DOHH2 (cell line): ENCODE measurements around the gene ZRANB2.

Experiments used
- H3F3A ChIP-seq: fragments of 200-600 bp; sonication (generic), shearing (Covaris generic); 2 replicates; pipeline ENCODE4 v1.6.0; 2016; ENCODE audit warnings: antibody characterized with exemption, mild to moderate bottlenecking; ENCODE audit not compliant: control insufficient read depth, insufficient read depth
- H3K27ac ChIP-seq: fragments of 200-600 bp; sonication (generic); 2 replicates; pipeline ENCODE4 v1.5.1; 2014; ENCODE audit warnings: low read depth, mild to moderate bottlenecking, low read length, moderate library complexity
- H3K27me3 ChIP-seq: fragments of 200-600 bp; sonication (generic); 2 replicates; pipeline ENCODE4 v1.6.1; 2014; ENCODE audit warnings: mild to moderate bottlenecking, low read length, mixed read lengths; ENCODE audit not compliant: control insufficient read depth
- H3K36me3 ChIP-seq: fragments of 200-600 bp; sonication (generic); 2 replicates; pipeline ENCODE4 v1.6.1; 2014; ENCODE audit warnings: mild to moderate bottlenecking, low read length, moderate library complexity, mixed read lengths; ENCODE audit not compliant: control insufficient read depth
- H3K4me1 ChIP-seq: fragments of 200-600 bp; sonication (generic); 2 replicates; pipeline ENCODE4 v1.6.1; 2014; ENCODE audit warnings: mild to moderate bottlenecking, low read length, mixed read lengths; ENCODE audit not compliant: control insufficient read depth
- H3K4me2 ChIP-seq: fragments of 200-600 bp; sonication (generic); 2 replicates; pipeline ENCODE4 v1.6.0; 2014; ENCODE audit warnings: mild to moderate bottlenecking, low read length, moderate library complexity
- H3K4me3 ChIP-seq: fragments of 200-600 bp; sonication (generic); 2 replicates; pipeline ENCODE4 v1.5.1; 2014; ENCODE audit warnings: mild to moderate bottlenecking, low read length, mixed read lengths
- H3K79me2 ChIP-seq: fragments of 200-600 bp; sonication (generic); 2 replicates; pipeline ENCODE4 v1.6.1; 2014; ENCODE audit warnings: mild to moderate bottlenecking, low read length, mixed read lengths; ENCODE audit not compliant: control insufficient read depth
- H3K9me2 ChIP-seq: fragments of 200-600 bp; sonication (generic); replicated peaks from 2 replicates; pipeline ENCODE4 v1.6.1; 2014; ENCODE audit warnings: mild to moderate bottlenecking, low read length, mixed read lengths; ENCODE audit not compliant: control insufficient read depth
- H3K9me3 ChIP-seq: fragments of 200-600 bp; sonication (generic); 2 replicates; pipeline ENCODE4 v1.6.1; 2014; ENCODE audit warnings: antibody characterized with exemption, low read length, mixed read lengths; ENCODE audit not compliant: control insufficient read depth, insufficient read depth
- H4K20me1 ChIP-seq: fragments of 200-600 bp; sonication (generic); 2 replicates; pipeline ENCODE4 v1.6.0; 2014; ENCODE audit warnings: low read depth, mild to moderate bottlenecking, antibody characterized with exemption, low read length, moderate library complexity; ENCODE audit not compliant: control insufficient read depth, insufficient read depth
- EZH2phosphoT487 ChIP-seq: fragments of 200-600 bp; sonication (generic); IDR thresholded peaks from 2 replicates; pipeline ENCODE4 v1.6.1; 2017; ENCODE audit warnings: borderline replicate concordance, mild to moderate bottlenecking, antibody characterized with exemption, low read length, moderate library complexity, mixed read lengths
- TF ChIP-seq, protein P1 (sequence below): fragments of 200-600 bp; sonication (generic); IDR thresholded peaks from one replicate; pipeline ENCODE4 v1.5.1; 2014; ENCODE audit warnings: antibody characterized with exemption, mild to moderate bottlenecking, low read depth, low read length; ENCODE audit not compliant: poor library complexity, severe bottlenecking

ZRANB2 gene

GRCh38 chr1:71028981-71029380, 51.9 kb downstream of the ZRANB2 start:
- no peaks in the 10 kb centered on the region for H3K79me2 ChIP-seq
- no peaks in the 10 kb centered on the region for H3K4me1 ChIP-seq
- H4K20me1 ChIP-seq = no peaks in the 10 kb centered on the region
- H3K9me3 ChIP-seq = no peaks in the 10 kb centered on the region
- no peaks in the 10 kb centered on the region for H3K9me2 ChIP-seq
- TF ChIP-seq EZH2phosphoT487 = no peak
- TF ChIP-seq, protein P1, sequence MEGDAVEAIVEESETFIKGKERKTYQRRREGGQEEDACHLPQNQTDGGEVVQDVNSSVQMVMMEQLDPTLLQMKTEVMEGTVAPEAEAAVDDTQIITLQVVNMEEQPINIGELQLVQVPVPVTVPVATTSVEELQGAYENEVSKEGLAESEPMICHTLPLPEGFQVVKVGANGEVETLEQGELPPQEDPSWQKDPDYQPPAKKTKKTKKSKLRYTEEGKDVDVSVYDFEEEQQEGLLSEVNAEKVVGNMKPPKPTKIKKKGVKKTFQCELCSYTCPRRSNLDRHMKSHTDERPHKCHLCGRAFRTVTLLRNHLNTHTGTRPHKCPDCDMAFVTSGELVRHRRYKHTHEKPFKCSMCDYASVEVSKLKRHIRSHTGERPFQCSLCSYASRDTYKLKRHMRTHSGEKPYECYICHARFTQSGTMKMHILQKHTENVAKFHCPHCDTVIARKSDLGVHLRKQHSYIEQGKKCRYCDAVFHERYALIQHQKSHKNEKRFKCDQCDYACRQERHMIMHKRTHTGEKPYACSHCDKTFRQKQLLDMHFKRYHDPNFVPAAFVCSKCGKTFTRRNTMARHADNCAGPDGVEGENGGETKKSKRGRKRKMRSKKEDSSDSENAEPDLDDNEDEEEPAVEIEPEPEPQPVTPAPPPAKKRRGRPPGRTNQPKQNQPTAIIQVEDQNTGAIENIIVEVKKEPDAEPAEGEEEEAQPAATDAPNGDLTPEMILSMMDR = no peak
- no peak overlapping the region for H3K4me3 ChIP-seq
- no peaks in the 10 kb centered on the region for H3F3A ChIP-seq
- no peaks in the 10 kb centered on the region for H3K36me3 ChIP-seq
- H3K27me3 ChIP-seq = no peaks in the 10 kb centered on the region
- no peak overlapping the region for H3K27ac ChIP-seq
- no peak overlapping the region for H3K4me2 ChIP-seq

DNA sequence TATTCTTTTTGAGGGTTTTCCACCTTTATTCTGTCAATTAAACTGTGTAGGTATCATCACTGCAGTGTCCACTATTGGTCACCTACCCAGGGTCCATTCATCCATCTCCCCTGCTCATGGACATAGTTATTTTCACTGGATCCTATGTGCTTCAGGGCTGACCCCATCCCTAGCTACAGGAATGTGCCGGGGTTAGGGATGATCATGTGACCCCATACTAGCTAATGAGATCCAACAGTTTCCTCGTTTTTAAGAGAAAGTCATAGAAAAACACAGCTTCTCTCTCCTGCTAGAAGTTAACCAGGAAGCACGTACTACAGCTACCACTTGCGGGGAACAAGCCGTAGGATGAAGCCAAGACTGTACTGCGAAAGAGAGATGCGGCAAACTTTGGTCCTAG, 52.8 kb downstream of the ZRANB2 start:
- Histone ChIP-seq H3F3A (no peaks in the 10 kb centered on the region), H3K4me3 (no peak overlapping the region), H3K27me3 (0 out of 2 replicates have a peak, but pooled peaks cover 3% of the 10 kb centered on the region), H3K9me3 (no peaks in the 10 kb centered on the region), H3K4me2 (no peak overlapping the region), H3K9me2 (no peaks in the 10 kb centered on the region), H3K79me2 (no peaks in the 10 kb centered on the region), H3K36me3 (no peaks in the 10 kb centered on the region), H3K27ac (no peak overlapping the region), H3K4me1 (no peaks in the 10 kb centered on the region), H4K20me1 (no peaks in the 10 kb centered on the region)
- TF ChIP-seq EZH2phosphoT487 = no peak
- TF ChIP-seq, protein P1 = no peak

DNA sequence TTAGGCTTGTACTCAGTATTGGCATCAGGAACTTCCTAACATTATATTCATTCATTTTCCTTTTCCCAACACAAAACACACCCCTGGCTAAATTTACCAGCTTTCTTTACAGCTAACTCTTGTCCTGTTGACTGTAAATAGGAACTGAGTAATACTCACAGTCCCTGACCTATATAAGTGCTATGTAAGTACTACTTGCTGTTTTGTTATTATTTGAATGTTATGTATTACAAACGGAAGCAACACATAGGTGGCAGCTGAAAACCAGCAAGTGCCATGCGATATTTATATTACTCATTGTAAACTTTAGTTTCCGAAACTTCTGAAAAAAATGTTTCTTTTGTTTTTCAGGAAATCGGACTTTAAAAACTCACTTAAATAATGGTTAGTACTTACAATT, 54.7 kb downstream of the ZRANB2 start:
- Histone ChIP-seq H3F3A (no peaks in the 10 kb centered on the region), H4K20me1 (no peaks in the 10 kb centered on the region), H3K27me3 (0 out of 2 replicates have a peak, but pooled peaks cover 3% of the 10 kb centered on the region), H3K9me3 (no peaks in the 10 kb centered on the region), H3K36me3 (no peaks in the 10 kb centered on the region), H3K27ac (no peak overlapping the region), H3K4me2 (no peak overlapping the region), H3K79me2 (no peaks in the 10 kb centered on the region), H3K9me2 (no peaks in the 10 kb centered on the region), H3K4me3 (no peak overlapping the region), H3K4me1 (no peaks in the 10 kb centered on the region)
- TF ChIP-seq, protein P1 = no peak
- no peak for TF ChIP-seq EZH2phosphoT487
